HepG2 (cell line): Measurements from ENCODE around the gene ATG16L2. TPM values are rescaled to one million over a fixed set of nuclear protein-coding genes. Genes with fewer than 3 reads are reported as not detected.

Experiments
- AHR ChIP-seq: IDR thresholded peaks from 2 replicates; pipeline ENCODE4 v1.6.1; 2018; ENCODE audit warnings: missing genetic modification reagents, missing compliant biosample characterization
- ARID4A ChIP-seq: sonication (generic); formaldehyde crosslinking; IDR thresholded peaks from 2 replicates; pipeline ENCODE4 v1.5.0; 2020; ENCODE audit warnings: mild to moderate bottlenecking, missing genetic modification reagents, borderline replicate concordance
- ARID5B ChIP-seq: IDR thresholded peaks from 2 replicates; pipeline ENCODE4 v1.4.0; 2020; ENCODE audit warnings: mild to moderate bottlenecking, missing genetic modification reagents
- GATAD1 ChIP-seq: IDR thresholded peaks from 2 replicates; pipeline ENCODE4 v1.6.1; 2016; ENCODE audit warnings: missing genetic modification reagents, missing compliant biosample characterization
- JUN ChIP-seq: sonication (generic); formaldehyde crosslinking; IDR thresholded peaks from 2 replicates; pipeline ENCODE4 v1.4.0; 2020; ENCODE audit warnings: mild to moderate bottlenecking, missing genetic modification reagents
- NONO ChIP-seq, 2 experiments: fragments of 450-650 bp in 1 of 2; sonication (generic) in 1 of 2; formaldehyde crosslinking in 1 of 2; IDR thresholded peaks in 1 of 2; conservative IDR thresholded peaks in 1 of 2; 2 replicates each; pipeline versions ENCODE4 v1.6.1 to v1.8.0; 2017 to 2022; ENCODE audit warnings: mild to moderate bottlenecking in 1 of 2, missing genetic modification reagents in 1 of 2, moderate library complexity in 1 of 2
- PRDM10 ChIP-seq: sonication (generic); formaldehyde crosslinking; IDR thresholded peaks from 2 replicates; pipeline ENCODE4 v1.4.0; 2020; ENCODE audit warnings: low read depth, missing genetic modification reagents
- SOX13 ChIP-seq, 3 experiments: fragments of 450-650 bp in 1 of 3; sonication (generic) in 1 of 3; formaldehyde crosslinking in 1 of 3; IDR thresholded peaks in 2 of 3; conservative IDR thresholded peaks in 1 of 3; 2 replicates each; pipeline versions ENCODE4 v1.5.0 to v1.6.1; 2016 to 2020; ENCODE audit warnings: antibody characterized with exemption in 1 of 3, mild to moderate bottlenecking in 1 of 3, missing compliant biosample characterization in 1 of 3, missing genetic modification reagents in 1 of 3, moderate library complexity in 1 of 3
- ZNF709 ChIP-seq: sonication (generic); formaldehyde crosslinking; IDR thresholded peaks from 2 replicates; pipeline ENCODE4 v1.5.0; 2020; ENCODE audit warnings: mild to moderate bottlenecking, missing genetic modification reagents
- ZNF788 ChIP-seq: sonication (generic); formaldehyde crosslinking; IDR thresholded peaks from 2 replicates; pipeline ENCODE4 v1.5.0; 2020; ENCODE audit warnings: mild to moderate bottlenecking, missing genetic modification reagents, borderline replicate concordance
- polyA plus RNA-seq, 8 experiments: library from polyadenylated mRNA; depleted of rRNA in 3 of 8; stranded (reverse) in 7 of 8; unstranded in 1 of 8; fragments of >200 nt; fragmentation: Illumina TruSeq in 4 of 8; extraction: Trizol in 4 of 8; gene quantifications; 2 replicates each; pipeline versions ENCODE4 v1.2.1 to v1.2.3, GENCODE V29; 2011 to 2016; ENCODE audit warnings: low read depth in 4 of 8, missing spikeins in 1 of 8, mixed read lengths in 1 of 8; ENCODE audit not compliant: insufficient read depth in 1 of 8
- total RNA-seq, 5 experiments: library from RNA; depleted of rRNA; stranded (reverse); fragments of >200 nt; fragmentation: Illumina TruSeq; extraction: Trizol; gene quantifications; 2 replicates each; pipeline ENCODE4 v1.2.3, GENCODE V29; 2016; ENCODE audit warnings: low read depth in 1 of 5
- TF ChIP-seq, protein P1 (sequence below): sonication (generic); formaldehyde crosslinking; IDR thresholded peaks from 2 replicates; pipeline ENCODE4 v1.4.0; 2020; ENCODE audit warnings: mild to moderate bottlenecking, missing genetic modification reagents
- TF ChIP-seq, protein P2 (sequence below): sonication (generic); IDR thresholded peaks from 2 replicates; pipeline ENCODE4 v1.6.1; 2016; ENCODE audit warnings: low read depth, borderline replicate concordance

Gene ATG16L2
- total and polyA plus RNA-seq, 2 of the 13 experiments (the other 11 are each of a cell fraction or from before 2014, with no cell fraction given) = 6.2 to 14.8 TPM

DNA sequence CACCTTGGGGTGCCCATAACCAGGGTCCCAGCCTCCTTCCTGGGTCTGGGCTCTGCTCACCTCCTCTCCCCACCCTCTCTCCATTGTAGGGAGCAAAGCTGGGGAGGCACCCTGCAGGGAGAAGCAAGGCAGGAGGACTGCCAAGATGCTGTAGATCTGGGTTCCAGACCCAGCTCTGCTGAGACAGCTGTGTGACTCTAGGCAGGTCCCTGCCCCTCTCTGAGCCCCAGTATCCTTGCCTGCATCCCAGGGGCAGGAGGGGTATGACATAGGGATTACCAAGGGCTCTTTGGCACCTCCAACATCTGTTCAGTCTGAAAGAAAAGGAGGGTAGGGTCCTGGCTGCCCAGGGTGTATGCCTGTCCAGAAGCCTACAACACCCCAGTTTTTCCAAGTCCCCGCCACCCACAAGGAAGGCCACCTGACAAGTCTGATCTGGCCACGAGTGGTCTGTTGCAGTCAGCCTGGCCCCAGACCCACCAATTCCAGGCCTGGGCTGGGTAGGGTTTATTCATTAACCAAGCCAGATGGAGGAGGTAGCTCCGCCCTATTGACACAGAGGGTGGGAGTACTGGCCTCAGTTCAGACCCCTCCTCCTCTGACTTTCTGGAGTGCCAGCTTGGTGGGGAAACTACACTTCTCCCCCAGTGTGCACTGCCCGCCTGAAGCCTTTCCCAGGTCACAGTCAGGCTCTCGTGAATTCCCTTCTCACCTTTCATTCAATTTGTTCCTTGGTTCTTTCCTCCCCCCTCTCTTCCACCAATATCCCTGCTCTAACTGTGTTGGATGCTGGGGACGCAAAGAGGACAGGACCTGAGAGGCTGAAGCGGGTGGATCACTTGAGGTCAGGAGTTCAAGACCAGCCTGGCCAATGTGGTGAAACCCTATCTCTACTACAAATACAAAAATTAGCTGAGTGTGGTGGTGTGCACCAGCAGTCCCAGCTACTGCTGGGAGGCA, 35.4 kb upstream of the ATG16L2 start (continued):
- TF ChIP-seq PRDM10 (CRISPR knock-in tag) (peak; percentile 59), SOX13 (IDR thresholded peaks at IDR 0.05) (no peak), SOX13 (CRISPR knock-in tag; conservative IDR thresholded peaks at IDR 0.05 in 1 of 2, IDR thresholded peaks at IDR 0.05 in 1 of 2) (peak in 1 of 2 experiments; percentile 50; a peak in 1 of 4 replicates), NONO (IDR thresholded peaks at IDR 0.05) (no peak), NONO (CRISPR knock-in tag; conservative IDR thresholded peaks at IDR 0.05) (peak; percentile 74), ARID5B (CRISPR knock-in tag) (peak; percentile 29), ARID4A (CRISPR knock-in tag) (peak; percentile 46; the same call in 1 of the 2 replicates), ZNF709 (CRISPR knock-in tag) (peak; percentile 54; the same call in 1 of the 2 replicates), GATAD1 (CRISPR knock-in tag) (peak; percentile 13; the same call in 1 of the 2 replicates), ZNF788 (CRISPR knock-in tag) (no peak), JUN (CRISPR knock-in tag) (no peak), AHR (no peak)
- TF ChIP-seq, protein P1, sequence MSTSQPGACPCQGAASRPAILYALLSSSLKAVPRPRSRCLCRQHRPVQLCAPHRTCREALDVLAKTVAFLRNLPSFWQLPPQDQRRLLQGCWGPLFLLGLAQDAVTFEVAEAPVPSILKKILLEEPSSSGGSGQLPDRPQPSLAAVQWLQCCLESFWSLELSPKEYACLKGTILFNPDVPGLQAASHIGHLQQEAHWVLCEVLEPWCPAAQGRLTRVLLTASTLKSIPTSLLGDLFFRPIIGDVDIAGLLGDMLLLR (CRISPR knock-in tag) = peak; percentile 16; the same call in 1 of the 2 replicates
- TF ChIP-seq, protein P2, sequence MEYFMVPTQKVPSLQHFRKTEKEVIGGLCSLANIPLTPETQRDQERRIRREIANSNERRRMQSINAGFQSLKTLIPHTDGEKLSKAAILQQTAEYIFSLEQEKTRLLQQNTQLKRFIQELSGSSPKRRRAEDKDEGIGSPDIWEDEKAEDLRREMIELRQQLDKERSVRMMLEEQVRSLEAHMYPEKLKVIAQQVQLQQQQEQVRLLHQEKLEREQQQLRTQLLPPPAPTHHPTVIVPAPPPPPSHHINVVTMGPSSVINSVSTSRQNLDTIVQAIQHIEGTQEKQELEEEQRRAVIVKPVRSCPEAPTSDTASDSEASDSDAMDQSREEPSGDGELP = peak; percentile 80; the same call in 1 of the 2 replicates
